GM18873 (cell line): ENCODE data around the gene MYCN.

Experiments
- ATAC-seq: cut with Tn5 transposase; IDR thresholded peaks from one replicate; pipeline ENCODE4 v1.9.1; 2021; ENCODE audit warnings: mild to moderate bottlenecking, moderate library complexity, moderate number of reproducible peaks; ENCODE audit not compliant: unreplicated experiment, low FRiP score

MYCN gene

DNA sequence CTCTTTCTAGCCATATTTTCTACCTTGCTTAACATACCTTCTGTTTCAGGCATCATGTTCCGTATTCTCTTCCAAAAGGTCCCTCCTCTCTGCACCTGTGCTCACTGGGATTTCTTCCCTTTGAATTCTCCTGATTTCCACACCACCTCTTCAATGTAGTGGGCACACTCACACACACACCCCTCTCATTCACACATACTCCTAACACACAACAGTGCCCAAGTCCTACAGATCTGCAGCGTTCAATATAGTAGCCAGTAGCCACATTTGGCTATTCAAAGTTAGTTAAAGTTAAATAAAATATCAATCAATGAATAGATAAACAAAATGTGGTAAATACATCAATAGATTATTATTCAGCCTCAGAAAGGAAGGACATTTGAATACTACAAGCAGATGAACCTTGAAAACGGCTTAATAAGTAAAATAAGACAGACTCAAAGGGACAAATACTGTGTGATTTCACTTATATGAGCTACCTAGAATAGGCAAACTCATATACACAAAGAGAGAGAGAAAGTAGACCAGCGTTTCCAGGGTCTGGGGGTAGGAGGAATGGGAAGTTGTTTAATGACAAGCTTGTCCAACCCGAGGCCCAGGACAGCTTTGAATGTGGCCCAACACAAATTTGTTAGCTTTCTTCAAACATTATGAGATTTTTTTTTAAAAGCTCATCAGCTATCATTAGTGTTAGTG is 34.4 kb downstream of the MYCN start:
- ATAC-seq, result no peak

GRCh38 chr2:15975261-15975600 is 34.9 kb downstream of the MYCN start:
- ATAC-seq, result no peak

DNA sequence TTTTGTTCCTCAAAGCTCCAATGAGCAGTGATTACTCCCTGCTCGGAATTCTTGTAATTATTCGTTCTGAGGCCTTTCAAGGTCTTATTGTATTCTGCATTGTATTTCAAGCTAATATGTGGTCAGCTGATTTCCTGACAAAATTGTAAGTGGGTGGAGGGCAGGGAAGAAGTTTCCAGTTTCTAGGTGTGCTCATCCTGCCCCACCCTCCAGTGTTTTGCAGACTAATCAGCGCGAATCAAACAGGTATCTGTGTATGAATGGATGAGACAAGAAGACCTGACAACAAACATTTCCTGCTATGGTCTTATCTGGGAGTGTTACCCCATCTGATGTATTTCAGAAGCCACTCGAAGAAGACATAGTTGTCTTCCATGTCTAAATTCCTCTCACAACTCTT is 35.3 kb downstream of the MYCN start:
- no peak for ATAC-seq

GRCh38 chr2:15976354-15976753 is 36.0 kb downstream of the MYCN start:
- ATAC-seq, result no peak

DNA sequence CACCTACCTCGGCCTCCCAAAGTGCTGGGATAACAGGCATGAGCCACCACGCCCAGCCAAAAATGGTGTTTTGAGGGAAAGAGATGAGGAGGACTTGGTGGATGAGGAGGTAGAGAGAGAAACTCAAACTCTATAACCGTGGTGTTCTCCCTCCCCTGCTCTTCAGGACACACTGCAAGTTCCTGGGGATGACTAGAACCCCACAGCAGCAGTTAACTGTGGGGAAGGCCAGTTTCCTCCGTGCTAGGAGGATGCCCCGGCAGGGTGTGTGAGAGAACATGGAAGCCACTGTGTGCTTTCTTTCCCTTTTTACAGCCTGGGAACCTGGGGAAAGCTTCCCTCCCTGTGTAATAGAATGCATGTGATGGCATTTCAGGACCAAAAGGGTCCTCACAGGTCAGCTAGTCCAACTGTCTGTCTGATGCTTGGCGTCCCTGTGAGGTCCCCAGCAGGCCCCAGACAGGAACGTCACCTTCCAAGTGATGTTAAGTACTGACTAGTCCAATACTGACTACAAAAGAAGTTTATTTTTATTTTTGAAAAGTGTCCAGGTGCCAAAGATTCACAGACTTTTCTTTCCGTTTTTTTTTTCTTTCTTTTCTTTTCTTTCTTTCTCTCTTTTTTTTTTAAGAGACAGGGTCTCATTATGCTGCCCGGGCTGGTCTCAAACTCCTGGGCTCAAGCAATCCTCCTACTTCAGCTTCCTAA is 38.9 kb downstream of the MYCN start:
- ATAC-seq, result no peak

DNA sequence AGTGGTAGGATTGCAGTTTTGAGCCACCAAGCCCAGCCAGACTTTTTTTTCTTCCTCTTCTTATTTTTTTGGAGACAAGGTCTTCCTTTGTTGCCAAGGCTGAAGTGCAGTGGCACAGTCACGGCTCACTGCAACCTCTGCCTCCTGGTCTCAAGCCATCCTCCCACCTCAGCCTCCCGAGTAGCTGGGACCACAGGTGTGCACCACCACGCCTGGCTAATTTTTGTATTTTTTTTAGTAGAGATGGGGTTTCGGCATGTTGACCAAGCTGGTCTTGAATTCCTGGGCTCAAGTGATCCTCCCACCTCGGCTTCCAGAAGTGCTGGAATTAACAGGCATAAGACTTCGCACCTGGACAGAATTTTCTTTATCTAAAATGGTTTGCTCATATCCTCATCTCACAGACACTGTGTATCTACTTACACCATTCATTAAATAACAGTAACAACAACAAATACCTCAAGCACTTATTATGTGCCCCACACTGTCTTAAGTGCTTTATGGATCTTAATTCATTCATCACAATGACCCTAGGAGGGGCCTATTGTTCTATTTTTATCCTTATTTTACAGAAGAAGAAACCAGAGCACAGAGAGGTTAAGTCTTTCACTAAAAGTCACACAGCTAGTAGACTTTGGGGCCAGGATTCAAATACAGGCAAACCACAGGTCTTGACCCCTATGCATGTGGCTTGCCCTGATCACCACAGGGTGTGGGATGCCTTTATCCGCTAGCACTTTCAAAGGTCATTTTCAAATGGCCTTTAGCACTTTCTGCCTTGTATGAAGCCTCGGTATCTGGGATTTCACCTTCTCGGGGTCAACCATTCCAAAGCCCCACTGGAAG is 39.6 kb downstream of the MYCN start:
- ATAC-seq, result no peak

DNA sequence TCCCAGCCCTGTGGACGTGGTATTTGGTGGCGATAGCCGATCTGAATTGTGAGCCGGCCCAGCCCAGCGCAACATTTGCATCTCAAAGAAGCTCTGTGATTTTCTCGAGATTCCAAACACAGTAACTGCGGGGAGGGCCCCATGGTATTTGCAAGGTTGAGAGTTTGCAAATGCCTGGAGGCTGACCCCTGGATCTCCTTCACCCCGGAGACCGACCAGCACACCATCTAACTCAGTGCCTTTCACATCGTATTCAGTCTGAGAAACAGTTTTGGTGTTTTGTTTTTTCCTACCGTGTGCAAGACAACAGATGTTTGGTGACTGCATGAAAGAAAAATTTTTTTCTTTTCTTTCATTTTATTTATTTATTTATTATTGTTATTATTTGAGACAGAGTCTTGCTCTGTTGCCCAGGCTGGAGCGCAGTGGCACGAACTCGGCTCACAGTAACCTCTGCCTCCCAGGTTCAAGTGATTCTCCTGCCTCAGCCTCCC is 40.3 kb downstream of the MYCN start:
- no peak for ATAC-seq

DNA sequence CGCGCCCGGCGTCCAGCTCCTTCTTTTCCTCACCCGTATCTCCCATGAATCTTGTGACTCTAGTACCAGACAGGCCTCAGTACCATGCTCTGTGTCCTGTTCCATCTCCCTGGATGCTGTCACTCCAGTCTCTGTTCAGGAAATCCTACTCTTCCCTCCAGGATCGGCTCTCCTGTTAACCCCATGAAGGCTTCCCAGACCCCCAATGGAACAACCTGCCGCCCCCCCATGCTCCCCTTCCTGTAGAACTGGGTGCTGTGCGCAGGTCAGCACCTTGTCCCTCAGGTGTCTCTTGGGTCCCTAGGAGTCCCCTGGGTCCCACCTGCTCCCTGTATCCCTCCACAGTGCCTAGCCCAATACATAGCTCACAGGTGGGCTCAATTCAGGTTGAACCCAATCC is 41.3 kb downstream of the MYCN start:
- ATAC-seq, result no peak

DNA sequence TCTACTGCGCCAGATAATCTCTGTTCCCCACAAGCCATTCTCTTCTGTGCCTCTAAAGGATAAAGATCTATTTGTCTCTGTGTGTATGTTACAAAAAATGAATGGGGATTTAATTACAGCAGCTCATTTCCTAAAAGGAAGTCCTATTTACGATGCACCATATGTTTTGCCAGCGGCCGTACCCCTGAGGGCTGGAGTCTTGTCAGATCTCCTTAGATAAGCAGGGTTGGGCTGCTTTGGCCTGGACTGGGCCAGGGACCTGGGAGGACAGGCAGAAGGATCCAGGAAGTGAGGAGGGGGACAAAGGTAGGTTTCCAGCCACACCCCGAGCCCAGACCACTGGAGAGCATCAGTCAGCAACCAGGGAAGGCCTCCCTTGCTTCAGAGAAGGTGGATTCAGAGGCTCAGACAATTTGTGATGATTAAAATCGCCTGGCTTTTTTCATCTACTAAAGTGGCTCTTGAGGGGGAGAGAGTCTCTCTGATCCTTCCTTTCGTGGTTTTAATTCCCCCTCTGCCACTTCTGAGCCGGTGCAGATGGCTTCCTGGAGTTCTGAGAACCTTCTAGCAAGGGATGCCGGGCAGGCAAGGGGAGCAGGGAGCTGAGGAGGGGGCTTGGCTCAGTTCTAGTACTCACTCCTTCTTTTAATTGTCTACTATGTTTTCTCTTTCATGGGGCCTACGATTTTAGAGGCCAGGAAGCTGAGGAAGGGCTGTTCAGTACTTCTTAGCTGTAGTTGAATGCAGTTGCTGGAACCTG is 42.1 kb downstream of the MYCN start:
- no peak for ATAC-seq

GRCh38 chr2:15983496-15983895 is 43.1 kb downstream of the MYCN start:
- ATAC-seq, result no peak

DNA sequence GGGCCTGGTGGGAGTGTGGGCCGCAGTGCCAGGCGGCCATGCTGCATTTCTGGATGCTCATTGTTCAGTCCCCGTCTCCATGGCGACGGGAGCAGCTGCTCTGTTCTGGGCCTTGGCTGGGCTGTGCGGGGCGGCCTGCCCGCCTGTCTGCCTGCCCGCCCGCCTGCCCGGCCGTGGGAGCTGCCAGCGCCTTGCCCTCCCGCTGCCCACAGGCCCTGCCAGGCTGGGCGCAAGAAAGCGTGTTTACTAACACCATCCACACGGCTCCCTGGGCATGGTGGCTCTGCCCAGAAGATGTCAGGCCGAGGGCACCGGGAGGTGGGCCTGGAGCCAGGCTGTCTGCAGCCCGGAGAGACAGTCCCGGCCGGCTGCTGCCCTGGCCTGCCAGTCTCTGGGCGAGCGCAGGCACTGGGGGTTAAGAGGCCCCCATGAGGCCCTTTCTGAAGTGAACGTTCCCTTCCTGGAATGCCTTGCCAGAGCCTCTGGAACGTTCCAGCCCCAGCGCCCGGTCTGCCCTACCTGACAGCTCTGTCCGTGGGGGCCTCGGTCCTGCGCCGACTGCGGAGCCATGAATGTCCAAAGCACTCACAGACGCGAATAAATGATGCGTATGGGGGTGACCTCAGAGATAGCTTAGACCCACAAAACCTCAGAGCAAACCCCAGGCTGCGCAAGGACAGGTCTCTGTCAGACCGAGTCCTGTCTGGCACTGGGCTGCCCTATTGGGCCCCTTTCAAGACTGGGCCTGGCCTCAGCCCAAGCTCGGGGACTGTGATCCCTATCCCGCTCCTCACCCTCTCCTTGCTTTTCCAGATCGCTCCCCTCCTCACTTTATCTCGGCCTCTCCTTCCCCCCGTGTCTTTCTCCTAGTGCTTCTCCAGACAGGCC is 44.3 kb downstream of the MYCN start:
- ATAC-seq, result no peak

DNA sequence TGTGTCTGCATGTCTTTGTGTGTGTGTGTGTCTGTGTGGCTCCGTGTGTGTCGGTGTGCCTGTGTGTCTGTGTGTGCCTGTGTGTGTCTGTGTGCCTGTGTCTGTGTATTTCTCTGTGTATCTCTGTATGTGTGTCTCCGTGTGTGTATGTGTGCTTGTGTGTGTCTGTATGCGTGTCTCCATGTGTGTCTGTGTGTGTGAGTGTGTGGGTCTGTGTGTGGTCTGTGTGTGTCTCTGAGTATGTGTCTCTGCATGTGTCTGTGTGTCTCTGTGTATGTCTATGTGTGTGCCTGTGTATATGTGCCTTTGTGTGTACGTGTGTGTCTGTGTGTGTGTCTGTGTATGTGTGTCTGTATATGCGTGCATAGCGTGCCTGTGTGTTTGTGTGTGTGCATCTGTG is 45.2 kb downstream of the MYCN start:
- no peak for ATAC-seq

DNA sequence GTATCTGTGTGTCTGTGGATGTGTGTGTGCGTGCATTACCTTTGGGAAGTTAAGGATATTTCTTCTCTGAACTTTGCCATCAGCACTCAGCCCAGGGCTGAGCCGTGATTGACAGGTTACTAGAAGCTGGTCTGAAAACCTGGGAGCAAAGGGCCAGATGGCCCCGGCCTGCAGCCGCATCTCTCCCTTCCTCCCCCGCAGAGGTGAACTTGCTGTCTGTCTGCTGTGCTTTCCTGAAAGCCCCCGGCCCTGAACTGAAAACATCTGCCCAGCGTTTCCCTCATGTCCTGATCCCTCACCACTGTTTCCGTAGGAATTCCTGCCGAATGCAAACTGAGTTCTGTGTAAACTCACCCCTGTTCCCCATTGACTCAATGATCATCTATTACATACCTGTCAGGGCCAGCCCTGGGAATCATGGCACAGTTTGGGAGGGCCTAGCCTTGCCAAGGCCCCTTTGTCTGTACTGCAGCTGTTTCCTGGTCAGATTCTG is 45.8 kb downstream of the MYCN start:
- ATAC-seq, result no peak

DNA sequence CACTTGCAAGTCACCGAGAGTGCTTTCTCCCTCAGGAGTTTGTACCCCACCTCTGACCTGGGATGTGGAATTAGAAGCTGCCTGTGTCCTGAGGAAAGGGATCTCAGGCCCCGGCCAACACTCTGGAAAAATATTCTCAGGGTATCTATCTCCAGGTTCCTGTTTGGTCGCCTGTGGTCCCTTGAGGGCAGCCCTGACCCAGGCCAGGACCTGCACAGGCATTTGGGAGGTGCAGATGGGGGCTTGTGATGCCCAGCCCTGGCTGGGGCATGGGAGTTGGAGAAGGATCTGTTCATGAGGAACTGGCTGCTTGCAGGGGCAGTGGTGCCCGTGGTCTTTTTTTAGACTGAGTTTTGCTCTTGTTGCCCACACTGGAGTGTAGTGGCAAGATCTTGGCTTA is 46.3 kb downstream of the MYCN start:
- no peak for ATAC-seq

DNA sequence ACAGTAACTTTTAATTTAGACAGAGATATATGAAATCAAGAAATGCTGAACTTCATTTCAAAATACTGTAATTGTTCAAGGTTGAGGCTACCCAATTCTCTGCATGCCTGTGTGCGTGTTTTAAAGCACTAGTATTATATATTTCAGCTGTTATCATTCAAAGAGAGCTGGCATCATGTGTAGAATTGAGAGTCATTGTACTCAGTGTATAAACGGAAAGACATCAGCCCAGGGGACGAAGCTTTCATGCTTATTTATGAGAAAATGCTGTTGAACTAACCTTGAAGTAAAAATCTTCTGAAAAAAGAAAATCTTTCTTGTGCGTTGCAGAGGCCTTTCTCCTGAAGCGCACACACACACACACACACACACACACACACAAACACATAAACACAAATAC is 48.4 kb downstream of the MYCN start:
- ATAC-seq, result no peak

DNA sequence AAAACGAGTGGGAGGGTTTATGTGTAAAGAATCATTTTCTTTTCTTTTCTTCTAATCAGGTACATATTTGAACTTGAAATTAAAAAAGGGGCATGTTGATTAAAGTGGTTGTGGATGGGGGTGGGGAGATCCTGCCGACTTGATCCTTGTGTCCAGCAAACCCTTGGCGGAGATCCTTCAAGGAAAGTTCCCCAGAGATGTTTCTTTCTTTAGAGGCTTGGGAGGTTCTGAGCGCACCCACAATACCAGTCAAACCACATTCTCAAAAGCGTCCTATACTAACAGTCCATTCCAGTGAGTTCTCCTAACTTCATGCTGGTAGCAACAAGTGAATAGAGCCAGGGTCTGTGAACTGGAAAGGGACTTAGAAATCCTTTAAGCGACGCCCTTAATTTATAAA is 49.2 kb downstream of the MYCN start:
- ATAC-seq, result no peak

DNA sequence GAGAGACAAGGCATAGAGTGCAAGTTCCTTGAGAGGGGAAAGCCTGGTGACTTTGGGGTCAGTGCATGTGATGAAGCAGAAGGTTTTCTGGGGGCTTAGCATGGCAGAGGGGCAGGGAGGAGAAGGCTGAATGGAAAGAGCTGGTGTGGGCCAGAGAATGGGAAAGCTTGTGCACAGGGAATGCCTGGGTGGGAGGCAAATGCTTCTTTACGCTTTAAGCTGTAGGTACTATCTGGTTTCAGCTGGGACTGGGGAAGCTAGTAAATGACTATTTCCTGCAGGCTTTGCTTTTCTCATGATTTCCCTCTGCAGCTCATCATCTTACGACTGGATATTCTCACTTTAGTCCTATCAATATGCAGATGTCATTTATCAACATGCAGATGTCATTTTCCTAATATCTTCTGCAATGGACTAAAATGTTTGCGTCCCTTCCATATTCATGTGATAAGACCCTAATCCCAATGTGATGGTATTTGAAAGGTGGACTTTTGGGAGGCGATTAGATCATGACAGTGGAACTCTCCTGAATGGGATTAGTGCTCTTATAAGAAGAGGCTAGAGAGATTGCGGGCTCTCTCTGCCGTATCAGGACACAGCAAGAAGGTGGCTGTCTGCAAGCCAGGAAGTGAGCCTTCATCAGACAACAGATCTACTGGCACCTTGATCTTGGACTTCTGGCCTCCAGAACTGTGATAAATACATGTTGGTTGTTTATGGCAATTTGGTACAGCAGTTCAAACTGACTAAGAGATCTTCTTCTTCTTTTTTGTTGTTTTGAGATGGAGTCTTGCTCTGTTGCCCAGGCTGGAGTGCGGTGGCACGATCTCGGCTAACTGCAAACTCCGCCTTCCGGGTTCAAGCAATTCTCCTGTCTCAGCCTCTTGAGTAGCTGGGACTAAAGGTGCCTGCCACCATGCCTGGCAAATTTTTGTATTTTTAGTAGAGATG is 50.1 kb downstream of the MYCN start:
- no peak for ATAC-seq

GRCh38 chr2:15991231-15991630 is 50.9 kb downstream of the MYCN start:
- no peak for ATAC-seq
